Hematopoietic multipotent progenitor cell treated with erythropoietin and hydrocortisone succinate and interleukin-3 and kit ligand, for 17 days (in vitro differentiated cells): ENCODE measurements around the gene TEX264.

ENCODE experiments used
- DNase-seq: peaks from one replicate; pipeline ENCODE4 v3.0.0-alpha.2; 2015; ENCODE audit warnings: low spot score

TEX264 gene

DNA sequence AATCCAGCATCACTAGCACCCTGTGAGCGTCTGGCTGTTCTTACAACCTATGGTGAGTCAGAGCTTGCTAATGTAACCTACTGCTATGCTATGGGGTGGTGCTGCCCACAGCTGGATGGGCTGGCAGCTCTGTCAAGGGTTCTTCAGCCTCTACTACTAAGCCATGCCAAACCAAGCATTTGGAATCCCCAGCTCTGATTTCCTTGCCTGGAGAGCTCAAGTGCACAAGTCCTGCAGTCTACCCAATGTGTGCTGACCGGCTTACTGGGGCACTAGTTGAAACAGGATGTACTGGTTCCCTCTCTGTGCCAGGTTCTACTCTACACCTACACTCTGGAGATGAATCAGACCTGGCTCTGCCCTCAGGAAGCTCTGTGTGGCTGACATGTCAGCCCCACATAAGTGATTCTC, 4.2 kb downstream of the TEX264 start:
- DNase-seq: no peak

DNA sequence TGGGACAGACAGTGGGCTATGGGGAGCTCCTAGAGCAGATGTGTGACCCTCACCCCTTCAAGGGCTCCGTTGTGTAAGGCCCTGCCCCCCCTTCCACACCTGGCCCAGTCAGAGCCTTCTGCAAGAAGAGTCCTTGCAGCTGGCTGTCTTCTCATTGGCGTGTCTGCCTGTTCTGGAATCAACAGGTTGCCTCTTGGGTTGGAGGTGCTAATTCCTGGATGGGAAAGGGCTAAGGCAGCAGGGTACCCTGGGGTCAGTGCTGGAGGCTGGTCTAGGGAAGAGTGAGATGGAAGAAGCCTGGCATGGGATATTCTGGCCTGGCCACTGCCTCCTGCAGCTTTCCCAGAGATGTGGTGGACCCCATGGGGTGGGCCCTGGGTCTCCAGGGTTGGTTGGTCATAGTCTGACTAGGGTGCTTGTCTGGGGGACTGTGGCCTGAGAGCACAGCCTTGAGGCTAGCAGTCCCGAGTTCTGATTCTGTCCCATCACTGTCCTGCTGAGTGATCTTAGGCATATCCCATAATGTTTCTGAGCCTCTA, 5.1 kb downstream of the TEX264 start:
- DNase-seq: no peak

DNA sequence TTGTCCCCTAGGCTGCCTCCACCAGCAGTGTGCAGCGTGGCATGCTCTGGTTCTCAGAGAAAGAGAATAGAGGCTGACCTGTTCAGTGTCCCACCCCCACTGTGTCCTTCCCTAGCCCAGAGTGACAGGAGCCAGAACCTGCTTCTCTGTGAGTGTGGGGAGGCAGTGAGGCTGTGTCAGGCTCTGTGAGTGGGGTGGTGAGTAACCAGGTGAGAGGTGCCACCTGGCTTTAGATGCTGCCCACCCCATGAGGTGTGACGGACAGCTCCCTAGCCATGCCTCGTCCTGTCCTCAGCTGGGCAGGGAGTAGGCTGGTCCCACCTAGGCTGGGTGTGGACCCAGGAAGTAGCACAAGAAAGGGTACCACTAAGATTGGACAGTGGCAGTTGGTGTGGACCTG, 6.3 kb downstream of the TEX264 start:
- DNase-seq: no peak

DNA sequence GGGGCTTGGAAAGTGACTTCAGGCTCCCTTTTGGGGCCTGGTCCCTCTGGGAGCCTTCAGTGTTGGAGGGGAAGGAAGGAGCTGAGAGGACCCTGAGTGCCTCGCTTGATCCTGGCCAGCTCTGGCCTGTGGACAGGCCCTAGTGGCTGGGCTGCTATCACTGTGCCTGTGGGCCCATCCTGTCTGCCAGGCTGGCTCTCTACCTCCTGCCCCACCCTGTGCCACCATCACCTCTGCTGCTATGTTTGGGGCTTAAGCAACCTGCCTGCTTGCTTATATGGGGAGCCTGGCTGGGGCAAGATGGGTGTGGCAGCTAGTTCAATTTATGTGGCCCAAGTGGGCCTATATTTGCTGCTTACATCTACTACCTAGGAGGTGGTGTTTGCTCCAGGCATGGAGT, 7.1 kb downstream of the TEX264 start:
- no peak for DNase-seq

DNA sequence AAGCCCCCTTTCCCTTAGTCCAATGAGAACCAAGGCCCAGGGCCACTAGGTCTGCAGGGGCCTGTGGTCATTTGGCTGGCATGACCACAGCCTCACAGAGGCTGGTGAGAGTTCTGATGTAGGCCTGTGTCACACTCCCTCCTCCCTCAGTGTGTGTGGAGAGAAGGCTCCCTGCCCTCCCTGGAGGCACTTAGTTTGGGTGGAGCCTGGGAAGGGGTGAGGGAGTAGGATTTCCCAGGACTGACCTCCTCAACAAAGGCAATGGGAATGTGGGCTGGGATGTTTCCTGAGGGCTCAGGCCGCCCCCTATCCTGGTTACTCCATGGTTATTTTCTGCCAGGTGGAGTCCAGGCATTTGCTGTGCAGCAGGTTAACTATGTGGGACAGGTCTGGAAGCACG, 7.6 kb downstream of the TEX264 start:
- DNase-seq: no peak

DNA sequence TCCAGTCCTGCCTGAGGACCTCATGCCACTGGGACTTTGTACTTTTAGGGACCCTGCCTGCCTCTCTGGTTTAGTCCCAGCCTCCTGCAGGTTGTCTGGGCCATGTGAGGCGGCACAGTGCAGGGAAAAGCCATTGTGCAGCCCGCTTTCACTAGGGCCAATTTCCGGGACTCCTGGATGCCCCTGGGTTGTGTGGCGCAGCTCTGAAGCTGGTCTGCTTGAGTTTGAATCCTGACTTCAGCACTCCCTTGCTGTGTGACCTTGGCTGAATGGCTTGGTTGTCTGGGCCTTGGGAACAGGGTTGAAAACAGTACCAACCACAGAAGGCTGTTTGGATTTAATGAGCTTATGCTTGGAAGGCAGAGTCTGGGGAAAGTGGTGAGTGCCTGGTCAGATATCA, 8.3 kb downstream of the TEX264 start:
- DNase-seq: no peak

DNA sequence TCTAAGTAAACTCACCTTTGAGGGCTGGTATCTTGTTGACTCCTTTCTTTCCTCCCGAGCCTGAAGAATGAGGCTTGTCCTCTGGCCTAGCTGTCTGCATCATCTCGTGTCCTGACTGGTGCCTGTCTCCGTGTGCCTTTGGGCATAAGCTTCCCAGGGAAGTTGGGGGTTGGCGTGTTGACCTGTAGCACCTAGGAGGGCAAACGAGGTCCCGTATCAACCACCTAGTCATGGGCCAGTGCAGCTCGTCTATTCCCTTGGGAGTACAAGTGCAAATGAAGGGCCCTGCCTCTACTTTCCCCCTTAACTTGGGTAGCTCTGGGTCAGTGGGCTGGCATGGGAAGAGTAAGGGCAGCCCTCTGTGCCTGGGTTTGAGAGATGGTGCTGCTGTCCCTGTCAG, 8.7 kb downstream of the TEX264 start:
- DNase-seq: no peak

DNA sequence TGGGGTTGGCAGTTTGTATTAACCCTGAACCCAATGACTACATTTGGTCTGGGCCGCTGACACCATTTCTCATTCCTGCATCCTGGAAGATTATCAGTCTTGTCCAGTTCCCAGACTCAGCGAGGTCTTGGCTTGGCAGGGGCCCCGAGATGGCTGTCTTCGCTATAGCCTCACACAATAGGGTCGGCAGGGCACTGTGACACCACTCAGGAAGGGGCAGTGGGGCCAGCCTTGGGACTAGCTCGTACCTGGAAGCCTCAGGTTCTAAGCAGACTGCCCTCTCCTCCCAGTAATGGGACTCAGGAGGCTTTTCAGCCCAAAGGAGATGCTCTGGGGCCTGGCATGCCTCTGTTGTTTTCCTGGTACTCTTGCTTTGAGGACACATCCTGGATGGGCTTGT, 9.1 kb downstream of the TEX264 start:
- no peak for DNase-seq

DNA sequence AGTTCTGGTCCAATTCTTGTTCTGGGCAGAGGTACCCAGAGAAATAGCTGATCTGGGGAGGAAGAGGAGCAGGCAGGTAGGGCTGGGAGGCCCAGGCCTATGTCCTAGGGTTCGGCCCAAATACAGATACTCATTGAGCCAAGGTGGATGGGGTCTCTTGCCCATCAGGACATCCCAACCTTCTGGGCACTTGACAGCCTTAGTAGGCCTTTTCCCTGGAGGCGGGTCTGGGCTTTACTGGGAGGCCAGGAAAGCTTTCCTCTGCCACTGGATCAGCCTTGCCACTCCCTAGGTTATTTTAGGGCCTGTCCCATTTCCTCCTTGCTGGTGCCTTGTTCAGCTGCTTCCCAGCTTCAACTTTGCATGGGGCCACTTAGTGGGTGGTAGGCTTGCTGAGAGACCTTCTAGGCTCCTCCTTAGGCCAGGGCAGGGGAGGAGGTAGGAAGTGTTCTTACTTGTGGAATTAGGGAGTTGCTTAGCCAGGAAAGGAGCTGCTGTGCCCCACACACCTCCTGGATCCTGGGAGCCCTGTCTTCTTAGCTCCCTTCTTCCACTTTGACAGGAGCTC, 9.7 kb downstream of the TEX264 start:
- DNase-seq: no peak

DNA sequence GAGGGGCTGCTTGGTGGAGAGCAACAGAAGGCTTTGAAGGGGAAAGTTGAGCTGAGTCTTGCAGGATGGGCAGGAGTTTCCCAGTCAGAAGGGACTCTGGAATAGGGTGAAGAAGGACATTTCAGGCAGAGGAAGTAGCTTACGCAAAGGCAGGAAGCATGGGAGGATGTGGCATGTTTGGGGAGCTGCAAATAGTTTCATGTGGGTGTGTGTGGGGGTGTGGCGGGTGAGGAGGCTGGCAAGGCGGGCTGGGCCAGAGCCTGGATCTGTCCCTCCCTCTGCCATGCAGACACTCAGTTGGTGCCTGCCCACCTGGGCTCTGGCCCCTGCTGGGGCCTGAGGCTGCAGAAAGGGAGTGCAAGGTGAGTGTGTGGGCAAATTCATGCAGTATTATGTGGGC, 10.4 kb downstream of the TEX264 start:
- no peak for DNase-seq

DNA sequence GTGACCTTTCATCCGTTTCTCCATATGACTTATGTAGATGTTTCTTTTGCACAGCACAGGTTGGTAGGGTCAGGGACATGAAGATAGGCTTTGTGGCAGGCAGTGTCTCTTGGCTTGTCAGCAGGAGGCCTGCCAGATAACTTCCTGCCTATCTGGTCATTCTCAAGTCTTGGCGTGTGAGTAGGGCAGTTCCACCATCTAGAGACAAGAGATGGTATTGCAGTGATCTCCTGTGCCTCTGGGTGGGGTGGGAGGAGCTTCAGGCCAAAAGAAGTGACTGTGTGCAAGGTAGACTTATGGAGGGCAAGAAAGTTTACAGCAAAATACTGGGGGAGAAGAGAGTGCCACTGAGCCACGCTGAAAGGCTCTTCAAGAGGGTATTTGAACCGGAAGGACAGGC, 11.0 kb downstream of the TEX264 start:
- peak; percentile 91 for DNase-seq

DNA sequence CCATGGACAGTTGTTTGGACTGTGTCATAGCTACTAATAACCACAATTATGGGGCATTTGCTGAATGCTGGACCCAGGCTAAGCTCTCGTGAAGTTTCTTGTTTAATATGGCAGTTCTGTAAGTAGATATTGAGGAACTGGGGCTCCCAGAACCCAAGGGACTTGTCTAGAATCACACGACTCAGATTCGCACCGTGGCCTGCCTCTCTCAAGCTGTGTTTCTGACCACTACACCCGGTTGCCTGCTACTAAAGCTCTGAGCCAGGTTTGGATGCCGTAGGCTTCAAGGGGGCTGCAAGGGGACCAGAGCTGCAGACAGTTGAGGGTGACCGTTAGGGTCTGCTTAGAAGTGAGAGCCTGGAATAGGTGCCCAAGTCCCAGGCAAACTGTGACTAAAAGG, 11.5 kb downstream of the TEX264 start:
- DNase-seq: no peak

DNA sequence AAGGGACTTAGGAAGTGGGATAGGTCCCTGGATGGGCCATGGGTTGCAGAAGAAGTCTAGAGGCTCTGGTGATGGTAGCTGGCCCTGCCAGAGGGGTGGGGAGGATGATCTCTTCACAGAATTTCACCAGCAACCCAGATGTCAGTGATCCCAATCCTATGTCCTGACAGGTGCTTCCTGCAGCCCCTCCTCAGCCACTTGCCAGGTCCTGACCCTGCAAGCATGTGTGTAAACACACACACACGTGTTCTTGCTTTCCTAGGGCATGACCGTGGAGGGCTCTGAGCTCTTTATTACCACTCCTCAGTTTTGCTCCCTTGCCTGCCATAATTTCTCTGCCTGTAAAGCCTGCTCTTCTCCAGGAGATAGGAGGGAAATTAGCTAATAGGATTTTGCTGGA, 12.5 kb downstream of the TEX264 start:
- DNase-seq: no peak

DNA sequence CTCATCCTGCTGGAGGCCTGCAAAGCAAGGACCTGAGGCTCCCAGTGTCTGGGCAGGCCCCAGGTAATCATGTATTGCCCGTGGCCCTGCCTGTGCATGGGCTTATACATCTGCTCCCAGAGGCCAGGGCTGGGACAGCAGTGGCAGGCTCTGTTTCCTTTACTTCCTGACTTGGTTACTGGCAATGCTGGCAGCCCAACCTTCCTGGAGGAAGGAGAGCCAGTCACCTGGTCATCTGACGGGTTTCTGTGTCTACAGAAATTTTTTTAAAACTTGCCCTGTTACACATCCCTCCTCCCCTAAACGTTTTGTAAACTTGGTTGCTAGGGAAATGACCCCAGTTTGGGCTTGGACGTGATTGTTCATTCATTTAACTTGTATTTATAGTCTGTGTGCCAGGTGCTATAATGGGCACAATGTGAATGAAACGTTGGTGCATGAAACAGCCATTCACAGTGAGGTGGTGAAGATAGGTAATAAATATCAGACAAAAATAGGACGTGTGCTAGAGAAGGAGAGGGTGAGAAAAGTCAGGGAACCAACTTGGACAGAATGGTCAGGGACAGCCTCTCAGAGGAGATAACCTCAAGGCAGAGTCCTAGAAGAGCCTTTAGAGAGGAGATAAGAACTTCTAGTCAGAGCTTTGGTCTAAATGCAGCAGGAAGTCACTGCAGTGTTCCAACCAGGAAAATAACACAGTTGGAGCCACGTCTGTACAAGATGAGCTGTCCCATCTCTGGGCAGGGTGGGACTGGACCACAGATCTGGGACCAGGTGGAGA, 14.1 kb downstream of the TEX264 start:
- DNase-seq: no peak

DNA sequence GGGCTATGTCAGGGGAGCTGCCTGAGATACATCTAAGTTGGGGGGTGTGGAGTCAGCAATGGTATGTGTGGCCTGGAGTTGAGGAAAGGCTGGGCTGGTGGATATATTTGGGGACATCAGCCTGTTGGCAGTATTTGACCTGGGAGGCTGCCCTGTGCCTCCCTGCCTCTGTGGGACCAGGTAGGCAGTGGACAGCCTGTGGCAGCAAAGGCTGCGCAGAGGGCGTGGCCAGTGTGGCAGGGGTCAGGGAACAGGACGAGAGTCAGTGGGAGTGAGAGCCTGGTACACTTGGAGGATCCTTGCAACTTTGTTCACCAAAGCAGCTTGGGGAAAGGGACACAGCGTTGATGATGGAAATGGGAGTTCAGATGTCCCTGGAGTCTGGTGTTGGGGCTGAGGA, 15.0 kb downstream of the TEX264 start:
- DNase-seq: no peak

DNA sequence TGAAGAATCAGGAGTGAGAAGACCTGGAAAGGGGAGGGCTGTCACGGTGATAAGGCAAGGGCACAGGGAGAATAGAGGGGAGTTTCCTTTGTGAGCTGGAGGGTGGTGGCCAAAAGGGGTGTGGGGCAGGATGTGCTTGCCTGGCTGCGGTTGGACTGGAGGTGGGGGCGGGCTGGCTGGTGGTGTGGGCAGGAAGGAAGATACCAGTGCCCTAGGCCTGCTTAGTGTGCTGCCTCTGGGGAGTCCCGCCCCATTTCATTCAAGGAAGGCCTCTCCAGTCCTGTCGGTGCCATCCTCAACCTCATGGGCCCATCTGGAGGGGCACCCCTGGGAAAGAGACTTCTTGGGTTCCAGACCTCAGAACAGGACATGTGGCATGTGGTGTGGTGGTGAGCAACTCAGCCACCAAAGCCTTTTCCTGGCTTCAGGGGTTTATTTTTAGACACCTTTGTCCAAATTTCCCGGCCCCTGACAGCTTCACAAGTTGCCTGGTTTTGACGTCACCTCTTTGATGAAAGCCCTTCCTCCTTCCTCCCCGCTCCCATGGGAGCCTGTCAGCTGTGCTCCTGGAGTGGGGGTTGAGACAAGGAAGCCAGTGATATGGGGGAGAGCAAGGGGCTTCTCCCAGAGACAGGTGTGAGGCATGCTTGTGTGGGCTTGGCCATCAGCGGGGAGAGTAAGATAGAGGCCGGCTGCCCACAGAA, 15.6 kb downstream of the TEX264 start:
- DNase-seq: no peak

DNA sequence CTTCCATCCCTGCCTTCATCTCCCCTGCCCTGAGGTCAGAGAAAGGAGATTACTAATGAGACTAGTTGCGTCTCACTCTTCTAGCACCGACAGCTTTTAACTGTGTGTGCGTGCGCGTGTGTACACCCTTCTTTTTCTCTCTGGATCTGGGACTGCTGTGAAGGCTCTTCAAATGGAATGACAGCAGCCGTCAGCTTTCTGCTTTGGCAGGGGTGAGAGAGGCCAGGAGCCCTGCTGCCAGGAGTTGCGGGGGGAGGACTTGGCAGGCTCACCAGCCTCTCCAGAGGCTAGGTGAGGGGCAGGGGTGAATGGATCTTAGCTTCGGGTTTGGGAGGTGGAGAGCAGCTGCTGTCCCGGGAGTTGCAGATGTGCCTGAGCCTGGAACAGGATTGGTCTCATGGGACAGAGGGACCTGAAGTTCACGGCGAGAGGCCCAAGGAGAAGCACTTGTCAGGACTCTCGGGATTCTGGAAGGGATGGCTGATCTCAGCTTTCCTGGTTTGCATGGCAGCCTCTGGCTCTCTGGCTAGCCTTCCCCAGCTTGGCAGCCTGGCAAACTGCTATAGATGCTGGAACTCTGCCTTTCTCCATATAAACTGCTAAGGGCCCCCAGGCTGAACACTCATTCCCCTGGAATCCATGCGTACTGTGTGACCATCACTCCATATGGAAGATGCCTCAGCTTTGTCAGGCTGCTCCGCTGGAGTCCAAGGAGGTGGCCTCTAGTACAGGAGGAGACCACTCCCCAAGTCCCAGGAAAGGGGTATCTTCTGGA, 16.6 kb downstream of the TEX264 start:
- DNase-seq: no peak

DNA sequence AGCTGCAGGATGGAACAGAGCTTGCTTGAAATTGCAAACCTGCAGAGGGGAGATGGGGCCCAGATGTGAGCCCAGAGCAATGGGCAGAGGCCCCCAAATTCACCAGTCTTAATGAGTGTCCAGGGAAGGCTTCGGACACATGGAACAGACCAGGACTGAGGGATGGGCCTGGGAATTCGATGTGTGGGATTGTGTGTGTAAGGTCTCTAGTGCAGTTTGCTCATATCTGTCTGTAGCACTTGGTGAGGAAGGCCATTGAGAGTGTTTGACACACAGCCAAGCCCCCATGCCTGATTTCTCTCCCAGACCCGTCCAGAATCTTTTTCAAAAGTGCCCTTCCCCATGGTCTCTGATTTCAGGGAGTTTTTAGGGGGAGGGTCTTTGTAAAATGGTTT, 17.2 kb downstream of the TEX264 start:
- no peak for DNase-seq

DNA sequence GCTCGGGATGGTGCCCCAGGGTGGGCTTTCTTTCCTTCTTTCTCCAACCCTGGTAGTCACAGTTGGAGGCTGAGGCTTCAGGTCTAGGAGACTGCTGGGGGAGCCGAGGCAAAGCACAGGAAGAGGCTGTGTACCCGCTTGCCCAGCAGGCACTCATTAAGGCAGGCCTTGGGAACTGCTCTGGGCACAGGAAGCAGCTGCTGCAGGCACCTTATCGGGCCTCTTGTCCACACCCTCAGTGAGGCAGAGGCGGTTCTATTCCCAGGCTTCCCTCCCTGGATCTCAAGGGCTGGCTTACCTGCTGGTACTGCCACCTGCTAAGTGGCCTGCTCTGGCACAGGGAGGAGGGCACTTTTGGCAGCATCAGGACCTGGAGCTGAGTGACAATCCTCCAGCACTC, 20.0 kb downstream of the TEX264 start:
- DNase-seq: no peak

DNA sequence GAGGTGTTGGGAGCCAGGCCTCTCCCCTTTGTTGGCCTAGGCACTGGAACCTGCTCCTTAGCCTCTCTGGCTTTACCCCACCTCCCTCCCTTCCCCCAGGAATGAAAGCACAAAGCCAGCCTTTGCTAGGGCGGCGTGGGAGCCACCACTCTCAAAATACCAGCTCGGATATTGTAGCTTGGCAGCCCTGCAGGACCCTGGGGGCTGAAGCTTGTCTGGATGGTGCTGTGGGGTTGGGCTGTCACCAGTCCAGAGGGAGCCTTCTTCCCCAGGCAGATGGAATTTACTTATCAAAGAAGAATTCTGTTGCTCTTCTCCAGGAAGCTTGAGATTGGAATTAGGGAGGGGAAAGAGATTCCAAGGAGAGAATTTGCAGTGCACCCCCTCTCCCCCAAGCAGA, 20.9 kb downstream of the TEX264 start:
- DNase-seq: no peak

DNA sequence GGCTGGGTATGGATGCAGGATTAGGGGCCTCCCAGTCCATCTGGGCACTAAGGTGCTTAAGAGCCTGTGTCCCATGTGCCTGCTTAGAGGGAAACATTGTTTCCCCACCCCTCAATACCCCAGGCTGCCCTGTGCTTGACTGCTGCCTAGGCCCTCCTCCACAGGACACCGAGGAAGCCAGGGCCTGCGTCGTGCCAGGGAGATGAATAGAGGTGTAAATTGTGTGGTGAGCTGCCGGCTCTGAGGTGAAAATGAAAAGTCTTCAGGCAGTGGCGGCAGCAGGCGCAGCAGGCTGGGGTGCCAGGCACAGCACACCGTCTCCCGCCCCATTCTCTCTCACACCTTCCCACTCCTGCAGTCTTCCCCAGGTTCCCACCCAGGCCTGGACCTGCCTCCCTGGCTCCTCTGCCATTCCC, 21.9 kb downstream of the TEX264 start:
- DNase-seq: no peak

DNA sequence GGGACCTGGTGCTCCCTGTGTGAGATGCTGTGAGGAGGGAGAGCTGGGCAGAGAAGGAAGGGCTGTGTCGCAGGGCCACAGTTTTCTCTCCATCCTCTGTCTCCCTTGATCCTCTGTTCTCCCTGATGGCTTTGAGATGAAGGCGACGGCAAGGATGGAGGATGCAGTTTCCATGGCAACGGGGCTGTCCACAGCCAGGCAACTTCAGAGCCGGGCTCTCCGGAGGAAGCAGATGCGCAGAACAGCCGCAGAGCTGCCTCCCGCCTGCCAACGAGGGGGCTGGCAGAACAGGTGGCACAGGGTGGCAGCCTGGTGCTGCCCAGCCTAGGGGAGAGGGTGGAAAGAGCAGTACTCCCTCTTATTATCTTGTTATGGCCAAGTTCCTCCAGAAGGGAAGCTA, 25.9 kb downstream of the TEX264 start:
- DNase-seq: no peak

DNA sequence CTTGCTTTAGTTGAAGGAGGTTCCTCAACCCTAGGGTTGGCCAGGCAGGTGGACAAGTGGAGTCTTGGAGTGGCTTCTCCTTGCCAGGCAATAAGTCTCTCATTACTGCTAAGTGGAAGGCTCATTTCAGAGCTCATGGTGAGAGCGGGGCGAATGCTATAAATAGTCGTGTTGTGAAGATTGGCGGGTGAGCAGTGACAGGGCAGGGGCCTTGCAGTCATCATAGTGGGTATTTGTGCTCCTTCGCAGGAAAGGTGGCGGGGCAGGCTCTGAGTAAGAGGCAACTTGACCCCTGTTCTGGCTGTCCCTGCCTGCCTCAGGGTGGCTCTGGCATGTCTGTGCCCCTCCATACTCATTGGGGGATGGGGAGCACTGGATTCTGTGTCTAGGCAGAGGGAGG, 27.2 kb downstream of the TEX264 start:
- no peak for DNase-seq
